Epithelial cell of esophagus (primary cell): ENCODE results near the gene MTURN.

Experiments
- DNase-seq: peaks from one replicate; pipeline ENCODE4 v3.0.0; 2010; ENCODE audit warnings: low read depth
- H3K4me3 ChIP-seq: 2 replicates; pipeline ENCODE4 v1.5.1; 2011; ENCODE audit warnings: mild to moderate bottlenecking, low read length, control low read depth
- CTCF ChIP-seq: IDR thresholded peaks from 2 replicates; pipeline ENCODE4 v1.5.1; 2011; ENCODE audit warnings: low read depth, mild to moderate bottlenecking, low read length, control low read depth, inconsistent platforms; ENCODE audit not compliant: insufficient read depth; ENCODE audit errors: missing control alignments

MTURN gene

GRCh38 chr7:30136117-30136731 is 1.4 kb downstream of the MTURN start:
- DNase-seq, result no peak

GRCh38 chr7:30136743-30137485 is 2.1 kb downstream of the MTURN start:
- TF ChIP-seq CTCF, result no peak
- DNase-seq, result no peak
- H3K4me3 ChIP-seq, result peak overlapping the region; percentile 92

More at GRCh38 chr7:30136117-30136731, 1.4 kb downstream of the MTURN start:
- no peak for TF ChIP-seq CTCF
- H3K4me3 ChIP-seq, result peak overlapping the region; percentile 92

GRCh38 chr7:30139836-30140384 is 5.1 kb downstream of the MTURN start:
- TF ChIP-seq CTCF, result no peak

GRCh38 chr7:30140456-30140855 is 5.7 kb downstream of the MTURN start:
- TF ChIP-seq CTCF, result no peak
- no peak for DNase-seq
- no peak overlapping the region for H3K4me3 ChIP-seq

More at GRCh38 chr7:30139836-30140384, 5.1 kb downstream of the MTURN start:
- DNase-seq, result no peak
- H3K4me3 ChIP-seq, result no peak overlapping the region

- DNase-seq, result peak; percentile 88
- TF ChIP-seq CTCF, result no peak
- H3K4me3 ChIP-seq, result no peak overlapping the region
These were observed 7.9 kb downstream of the MTURN start for GRCh38 chr7:30142710-30143109.

GRCh38 chr7:30143748-30144251 is 9.0 kb downstream of the MTURN start:
- TF ChIP-seq CTCF, result no peak
- DNase-seq, result peak; percentile 87
- no peak overlapping the region for H3K4me3 ChIP-seq
